ENCODE data around the gene KLRC3.

KLRC3 gene

DNA sequence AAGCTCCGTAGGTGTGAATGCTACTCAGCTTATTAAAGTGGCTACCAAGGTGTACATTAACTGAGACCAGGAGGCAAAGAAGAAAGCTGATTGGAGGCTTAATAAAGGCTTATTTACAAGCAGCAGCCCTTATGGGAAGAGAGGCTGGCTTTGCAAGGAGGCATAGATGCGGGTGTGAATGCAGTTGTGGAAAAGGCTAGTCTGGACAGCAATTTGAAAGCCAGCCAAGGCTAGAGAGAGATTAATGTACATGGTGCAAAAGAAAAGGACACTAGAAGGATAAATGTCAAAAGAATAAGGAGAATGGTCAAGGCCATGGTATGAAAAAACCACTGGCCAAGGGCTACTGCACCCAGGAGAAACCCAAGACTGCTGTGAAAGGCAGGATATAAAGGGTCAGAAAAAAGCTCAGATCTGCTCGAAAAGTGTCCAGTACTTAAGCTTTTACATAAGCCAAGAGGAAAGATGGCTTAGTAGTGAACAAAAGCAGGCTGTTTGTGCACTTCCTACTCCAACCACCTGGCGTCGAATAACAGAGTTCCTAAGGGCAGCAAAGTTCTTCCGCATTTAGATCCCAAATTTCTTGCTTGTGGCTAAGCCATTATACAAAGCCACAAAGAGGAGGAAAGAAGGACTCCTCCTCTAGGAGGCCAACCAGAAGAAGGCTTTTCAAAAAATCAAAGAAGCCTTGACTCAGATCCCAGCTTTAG is 54.5 kb downstream of the KLRC3 start:
- H3F3A ChIP-seq (ENCODE audit: low read depth), result no peaks in the 10 kb centered on the region
- H3K9ac ChIP-seq (ENCODE audit: low read depth, low read length, poor library complexity, severe bottlenecking), result peak overlapping the region; percentile 89

GRCh38 chr12:10364815-10365622 is 55.4 kb downstream of the KLRC3 start:
- H4K20me1 ChIP-seq (ENCODE audit: insufficient read depth, low read length, poor library complexity, severe bottlenecking), result no peaks in the 10 kb centered on the region
- peak overlapping the region; percentile 89 for H3K9ac ChIP-seq (ENCODE audit: low read depth, low read length, poor library complexity, severe bottlenecking)
- H3K4me3 ChIP-seq (ENCODE audit: low read length, poor library complexity, severe bottlenecking), result peak overlapping the region; percentile 86
- TF ChIP-seq EZH2phosphoT487 (IDR thresholded peaks at IDR 0.05; ENCODE audit: borderline replicate concordance), result no peak
- TF ChIP-seq, protein P1, sequence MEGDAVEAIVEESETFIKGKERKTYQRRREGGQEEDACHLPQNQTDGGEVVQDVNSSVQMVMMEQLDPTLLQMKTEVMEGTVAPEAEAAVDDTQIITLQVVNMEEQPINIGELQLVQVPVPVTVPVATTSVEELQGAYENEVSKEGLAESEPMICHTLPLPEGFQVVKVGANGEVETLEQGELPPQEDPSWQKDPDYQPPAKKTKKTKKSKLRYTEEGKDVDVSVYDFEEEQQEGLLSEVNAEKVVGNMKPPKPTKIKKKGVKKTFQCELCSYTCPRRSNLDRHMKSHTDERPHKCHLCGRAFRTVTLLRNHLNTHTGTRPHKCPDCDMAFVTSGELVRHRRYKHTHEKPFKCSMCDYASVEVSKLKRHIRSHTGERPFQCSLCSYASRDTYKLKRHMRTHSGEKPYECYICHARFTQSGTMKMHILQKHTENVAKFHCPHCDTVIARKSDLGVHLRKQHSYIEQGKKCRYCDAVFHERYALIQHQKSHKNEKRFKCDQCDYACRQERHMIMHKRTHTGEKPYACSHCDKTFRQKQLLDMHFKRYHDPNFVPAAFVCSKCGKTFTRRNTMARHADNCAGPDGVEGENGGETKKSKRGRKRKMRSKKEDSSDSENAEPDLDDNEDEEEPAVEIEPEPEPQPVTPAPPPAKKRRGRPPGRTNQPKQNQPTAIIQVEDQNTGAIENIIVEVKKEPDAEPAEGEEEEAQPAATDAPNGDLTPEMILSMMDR (conservative IDR thresholded peaks at IDR 0.05; ENCODE audit: low read length), result no peak
- H3K27me3 ChIP-seq (ENCODE audit: insufficient read depth, low read length, poor library complexity, severe bottlenecking), result no peaks in the 10 kb centered on the region
- no peaks in the 10 kb centered on the region for H3F3A ChIP-seq (ENCODE audit: low read depth)
- H3K4me1 ChIP-seq (ENCODE audit: insufficient read depth, low read length, poor library complexity, severe bottlenecking), result peaks cover 51% of the 10 kb centered on the region
- peak overlapping the region; percentile 73 for H3K4me2 ChIP-seq (ENCODE audit: low read depth, low read length, poor library complexity, severe bottlenecking)
- no peaks in the 10 kb centered on the region for H3K36me3 ChIP-seq (ENCODE audit: insufficient read depth, low read length)
- H3K9me2 ChIP-seq (replicated peaks; ENCODE audit: low read depth, low read length), result no peaks in the 10 kb centered on the region
- no peaks in the 10 kb centered on the region for H3K79me2 ChIP-seq (ENCODE audit: insufficient read depth, low read length)
- H3K9me3 ChIP-seq (ENCODE audit: insufficient read depth, low read depth, low read length), result no peaks in the 10 kb centered on the region
- H2AFZ ChIP-seq (ENCODE audit: low read length), result peak overlapping the region; percentile 84

More for the DNA sequence above, 54.5 kb downstream of the KLRC3 start:
- no peaks in the 10 kb centered on the region for H3K9me2 ChIP-seq (replicated peaks; ENCODE audit: low read depth, low read length)
- peak overlapping the region; percentile 86 for H3K4me3 ChIP-seq (ENCODE audit: low read length, poor library complexity, severe bottlenecking)
- H2AFZ ChIP-seq (ENCODE audit: low read length), result 0 out of 2 replicates have a peak overlapping the region, but pooled peaks have one; percentile 84
- no peaks in the 10 kb centered on the region for H4K20me1 ChIP-seq (ENCODE audit: insufficient read depth, low read length, poor library complexity, severe bottlenecking)
- H3K4me2 ChIP-seq (ENCODE audit: low read depth, low read length, poor library complexity, severe bottlenecking), result peak overlapping the region; percentile 73
- H3K9me3 ChIP-seq (ENCODE audit: insufficient read depth, low read depth, low read length), result no peaks in the 10 kb centered on the region
- H3K27me3 ChIP-seq (ENCODE audit: insufficient read depth, low read length, poor library complexity, severe bottlenecking), result no peaks in the 10 kb centered on the region
- H3K79me2 ChIP-seq (ENCODE audit: insufficient read depth, low read length), result no peaks in the 10 kb centered on the region
- no peaks in the 10 kb centered on the region for H3K36me3 ChIP-seq (ENCODE audit: insufficient read depth, low read length)
- TF ChIP-seq, protein P1 (conservative IDR thresholded peaks at IDR 0.05; ENCODE audit: low read length), result no peak; the same call in 1 of the 2 replicates
- no peak for TF ChIP-seq EZH2phosphoT487 (IDR thresholded peaks at IDR 0.05; ENCODE audit: borderline replicate concordance)
- H3K4me1 ChIP-seq (ENCODE audit: insufficient read depth, low read length, poor library complexity, severe bottlenecking), result peaks cover 49% of the 10 kb centered on the region

GRCh38 chr12:10363914-10364814 is 56.2 kb downstream of the KLRC3 start:
- H3K27me3 ChIP-seq (ENCODE audit: insufficient read depth, low read length, poor library complexity, severe bottlenecking), result no peaks in the 10 kb centered on the region
- peaks cover 46% of the 10 kb centered on the region for H3K4me1 ChIP-seq (ENCODE audit: insufficient read depth, low read length, poor library complexity, severe bottlenecking)
- peak overlapping the region; percentile 73 for H3K4me2 ChIP-seq (ENCODE audit: low read depth, low read length, poor library complexity, severe bottlenecking)
- peak overlapping the region; percentile 84; the same call in 1 of the 2 replicates for H2AFZ ChIP-seq (ENCODE audit: low read length)
- H3K4me3 ChIP-seq (ENCODE audit: low read length, poor library complexity, severe bottlenecking), result peak overlapping the region; percentile 86
- H3K9me3 ChIP-seq (ENCODE audit: insufficient read depth, low read depth, low read length), result no peaks in the 10 kb centered on the region
- H3K9me2 ChIP-seq (replicated peaks; ENCODE audit: low read depth, low read length), result no peaks in the 10 kb centered on the region
- H3K9ac ChIP-seq (ENCODE audit: low read depth, low read length, poor library complexity, severe bottlenecking), result peak overlapping the region; percentile 89
- no peaks in the 10 kb centered on the region for H3K36me3 ChIP-seq (ENCODE audit: insufficient read depth, low read length)
- H4K20me1 ChIP-seq (ENCODE audit: insufficient read depth, low read length, poor library complexity, severe bottlenecking), result no peaks in the 10 kb centered on the region
- no peaks in the 10 kb centered on the region for H3K79me2 ChIP-seq (ENCODE audit: insufficient read depth, low read length)
- no peak for TF ChIP-seq EZH2phosphoT487 (IDR thresholded peaks at IDR 0.05; ENCODE audit: borderline replicate concordance)
- TF ChIP-seq, protein P1 (conservative IDR thresholded peaks at IDR 0.05; ENCODE audit: low read length), result no peak
- H3F3A ChIP-seq (ENCODE audit: low read depth), result no peaks in the 10 kb centered on the region

Data from Loucy (cell line).